HT-29 (cell line): Measurements from ENCODE around the gene SND1. TPM values are rescaled to one million over a fixed set of nuclear protein-coding genes. Genes with fewer than 3 reads are reported as not detected.
"Not testable (repeated sequence)": the region's sequence is repeated elsewhere in the genome, so short reads cannot be mapped to it uniquely, and the experiment has no call there.

Source experiments
- DNase-seq: peaks from one replicate; pipeline ENCODE4 v3.0.0-alpha.2; 2015; ENCODE audit warnings: low spot score
- total RNA-seq: library from RNA; depleted of rRNA; stranded (reverse); fragments of >200 nt; shearing (Covaris generic); gene quantifications from 2 replicates; pipeline ENCODE4 v1.2.3, GENCODE V29; 2014

SND1 gene
- total RNA-seq, 1 experiment from 2014 or later: 178 TPM

DNA sequence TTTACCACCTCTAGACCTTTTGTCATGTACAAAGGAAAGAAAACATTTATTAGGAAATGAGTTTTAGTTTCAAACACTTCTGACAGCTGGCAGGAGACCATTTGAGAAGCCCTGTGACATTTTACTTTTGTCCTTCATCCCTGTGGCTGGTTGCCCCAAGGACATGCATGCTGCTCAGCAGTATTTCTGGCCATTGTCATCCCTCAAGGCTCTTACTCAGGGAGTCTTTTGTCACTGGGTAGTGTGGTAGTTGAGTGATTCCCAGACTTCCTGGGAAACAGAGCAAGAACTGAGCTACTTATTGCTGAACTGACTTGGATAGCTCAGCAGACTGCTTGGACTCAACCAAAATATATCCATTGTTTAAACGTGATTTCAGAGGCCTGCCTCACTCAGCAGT is 236.4 kb downstream of the SND1 start:
- no peak for DNase-seq

DNA sequence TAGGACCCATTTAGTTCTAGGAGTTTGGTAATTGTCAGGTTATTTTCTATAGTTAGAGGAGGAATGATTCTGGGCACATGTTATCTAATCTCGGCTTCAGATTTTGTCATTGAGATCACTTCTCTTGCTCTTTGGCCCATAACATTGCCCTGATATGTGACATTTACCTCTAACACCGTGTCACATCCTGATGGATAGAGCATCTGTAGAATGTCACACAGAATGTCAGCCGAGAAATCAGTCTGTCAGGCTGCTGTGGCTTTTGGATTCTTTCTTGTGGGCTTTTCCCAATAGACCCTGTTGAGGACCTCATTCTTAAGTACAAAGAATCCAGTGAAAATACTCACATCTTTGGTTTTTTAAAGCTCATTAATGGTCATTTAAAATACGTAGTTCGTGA is 236.8 kb downstream of the SND1 start:
- DNase-seq: no peak

DNA sequence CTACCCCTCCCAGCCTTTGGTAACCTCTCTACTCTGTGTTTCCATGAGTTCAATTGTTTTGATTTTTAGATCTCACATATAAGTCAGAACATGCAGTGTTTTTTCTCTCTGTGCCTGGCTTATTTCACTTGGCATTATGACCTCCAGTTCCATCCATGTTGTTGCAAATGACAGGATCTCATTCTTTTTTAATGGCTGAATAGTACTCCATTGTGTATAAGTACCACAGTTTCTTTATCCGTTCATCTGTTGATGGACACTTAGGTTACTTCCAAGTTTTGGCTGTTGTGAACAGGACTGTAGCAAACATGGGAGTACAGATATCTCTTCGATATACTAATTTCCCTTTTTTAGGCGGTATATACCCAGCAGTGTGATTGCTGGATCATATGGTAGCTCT is 237.7 kb downstream of the SND1 start:
- DNase-seq: no peak

DNA sequence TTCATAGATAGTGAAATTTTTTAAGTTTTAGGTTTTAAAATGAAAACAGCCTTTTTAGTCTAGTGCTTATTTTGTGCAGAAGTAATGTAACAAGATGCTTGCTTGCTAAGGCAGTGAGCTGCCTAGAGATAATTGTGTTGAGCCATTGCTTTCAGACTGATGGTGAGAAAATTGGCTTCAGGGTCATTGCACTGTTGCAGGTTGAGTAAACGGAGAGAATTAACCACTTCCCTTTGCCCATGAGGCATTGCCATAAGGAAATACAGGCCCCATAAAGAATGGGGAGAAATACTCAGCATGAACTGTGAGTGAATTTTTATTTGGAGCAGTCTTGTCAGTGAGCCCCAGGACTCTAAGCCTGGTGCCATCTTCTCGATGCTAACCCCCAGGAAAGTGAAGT is 238.7 kb downstream of the SND1 start:
- DNase-seq: no peak

DNA sequence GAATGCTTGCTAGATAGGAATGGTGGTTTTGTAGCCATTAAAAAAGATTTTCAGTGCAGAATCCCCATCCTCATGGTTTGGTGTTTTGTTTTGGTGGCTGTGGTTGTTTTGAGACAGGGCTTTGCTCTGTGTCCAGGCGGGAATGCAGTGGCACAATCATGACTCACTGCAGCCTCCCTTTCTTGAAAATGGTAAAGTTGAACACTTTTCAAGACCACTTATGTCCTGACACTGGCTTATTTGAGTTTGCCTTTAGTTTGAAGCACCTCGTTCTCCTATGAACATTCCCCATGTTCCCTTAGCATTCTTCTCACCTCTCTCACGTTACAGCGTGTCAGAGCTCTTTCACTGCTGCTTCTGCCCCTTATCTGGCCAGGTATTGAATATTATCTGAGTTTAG is 239.2 kb downstream of the SND1 start:
- DNase-seq: no peak

DNA sequence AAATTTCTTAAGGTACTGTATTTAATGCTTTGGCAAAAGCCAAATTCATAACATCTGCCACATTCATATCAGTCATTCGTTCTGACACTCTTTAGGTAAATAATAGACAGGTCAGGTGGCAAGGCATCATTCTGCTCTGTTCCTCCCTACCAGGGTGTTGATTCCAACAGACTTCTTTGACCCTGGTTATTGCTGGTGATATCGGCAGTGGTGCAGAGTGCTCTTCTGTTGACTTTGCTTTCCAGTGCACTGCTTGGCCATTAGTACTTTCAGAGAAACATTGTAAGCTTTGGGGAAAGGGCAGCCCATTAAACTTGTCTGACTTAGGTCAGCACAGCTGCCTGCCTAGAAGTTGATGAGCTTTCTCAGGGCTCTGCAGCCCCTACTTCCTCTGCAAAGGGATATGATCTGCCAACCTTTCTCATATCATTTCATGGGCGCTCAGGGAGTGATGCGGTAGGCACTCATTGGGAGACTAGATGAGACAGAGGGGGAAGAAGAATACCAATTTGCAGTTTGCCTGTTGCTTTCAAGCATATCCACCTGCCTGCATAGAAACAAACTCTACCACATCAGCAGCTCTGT is 240.0 kb downstream of the SND1 start:
- no peak for DNase-seq

DNA sequence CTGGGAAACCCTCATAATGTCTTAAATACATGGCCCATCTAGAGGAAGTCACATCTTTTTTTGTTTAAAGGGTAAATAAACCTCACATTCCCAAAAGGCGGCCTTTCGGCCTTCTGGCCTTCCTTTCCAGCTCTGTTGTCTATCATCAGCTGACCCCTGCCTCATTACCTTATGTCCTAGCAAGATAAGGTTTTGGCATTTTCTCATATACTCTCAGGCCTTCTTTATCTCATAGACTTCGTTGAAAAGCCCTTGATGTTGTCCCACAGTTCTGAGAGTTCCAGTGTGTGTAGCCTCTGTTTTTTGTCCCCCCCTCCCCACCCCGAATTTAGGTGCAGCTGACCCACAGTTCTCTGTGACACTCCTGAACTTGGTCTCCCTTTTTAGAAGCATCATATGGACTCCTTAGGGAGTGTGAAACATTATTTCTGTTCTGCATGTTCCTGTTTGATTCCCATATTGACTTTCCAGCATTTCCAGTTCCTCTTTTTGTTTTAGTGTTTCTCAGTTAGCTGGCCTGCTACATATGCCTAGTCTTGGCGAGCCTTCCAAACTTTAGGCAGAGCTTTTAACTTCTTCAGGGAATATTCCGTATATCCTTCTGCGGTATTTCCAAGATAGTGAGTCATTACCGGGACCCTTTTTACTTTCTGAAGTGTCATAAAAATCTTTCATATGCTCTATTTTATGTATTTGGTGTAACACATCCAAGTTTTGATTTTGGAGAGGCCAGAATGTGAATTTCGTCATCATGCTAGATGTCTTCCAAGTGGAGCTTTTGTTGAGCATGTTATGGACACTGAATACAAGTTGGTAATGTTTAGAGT is 240.7 kb downstream of the SND1 start:
- no peak for DNase-seq

DNA sequence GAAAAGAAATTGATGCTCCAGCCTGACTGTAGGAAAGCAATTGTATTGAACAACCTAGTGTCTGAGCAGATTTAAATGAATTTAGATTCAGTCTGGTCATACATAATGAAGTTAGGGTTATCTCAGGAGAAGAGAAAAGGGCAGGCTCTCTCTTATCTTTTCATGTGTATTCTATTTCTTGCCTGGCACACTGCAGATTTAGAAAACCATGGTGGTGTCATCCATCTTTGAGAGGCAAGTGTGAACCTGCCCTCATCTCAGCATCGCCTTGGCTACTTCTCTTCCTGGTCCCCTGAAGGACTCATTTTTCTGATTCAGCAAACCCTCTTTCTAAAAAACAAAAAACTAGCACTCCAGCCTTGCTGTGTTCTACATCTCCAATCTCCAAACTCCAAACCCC is 241.6 kb downstream of the SND1 start:
- no peak for DNase-seq

DNA sequence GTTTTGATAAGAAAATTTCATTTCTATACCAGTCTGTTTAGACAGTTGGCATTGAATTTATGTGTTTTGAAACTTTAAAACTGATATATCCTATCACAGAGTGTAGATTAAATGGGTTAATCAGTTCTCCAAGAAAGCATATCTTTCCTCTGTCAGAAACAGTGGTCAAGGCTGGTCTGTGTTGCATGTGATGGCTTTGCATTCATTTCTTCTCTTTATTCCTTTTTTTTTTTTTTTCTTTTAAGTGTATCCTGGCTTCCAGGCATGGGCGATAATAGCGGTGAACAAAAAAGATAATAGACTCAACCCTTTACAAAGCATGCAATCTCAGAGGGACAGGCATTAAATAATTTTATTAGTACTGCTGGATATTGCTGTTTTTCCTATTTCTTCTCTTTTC is 242.6 kb downstream of the SND1 start:
- no peak for DNase-seq

DNA sequence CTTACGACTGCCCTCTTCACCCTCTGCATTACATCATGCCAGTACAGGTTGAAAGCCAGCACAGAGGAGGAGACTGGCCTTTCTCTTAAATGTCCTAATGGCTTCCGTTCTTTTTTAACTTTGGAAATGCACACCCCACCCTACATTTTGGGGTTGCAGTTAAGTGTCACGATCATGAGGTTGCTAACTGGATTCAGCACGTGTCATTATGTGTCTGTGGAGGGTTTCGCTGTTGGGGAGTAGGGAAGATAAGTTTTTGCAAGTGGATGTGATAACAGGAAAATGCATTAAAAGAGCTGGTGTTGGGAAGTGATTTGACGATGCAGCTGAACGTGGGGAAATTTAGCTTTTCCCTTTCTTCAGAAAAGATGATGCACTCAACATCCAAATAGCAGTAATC is 243.4 kb downstream of the SND1 start:
- DNase-seq: no peak

DNA sequence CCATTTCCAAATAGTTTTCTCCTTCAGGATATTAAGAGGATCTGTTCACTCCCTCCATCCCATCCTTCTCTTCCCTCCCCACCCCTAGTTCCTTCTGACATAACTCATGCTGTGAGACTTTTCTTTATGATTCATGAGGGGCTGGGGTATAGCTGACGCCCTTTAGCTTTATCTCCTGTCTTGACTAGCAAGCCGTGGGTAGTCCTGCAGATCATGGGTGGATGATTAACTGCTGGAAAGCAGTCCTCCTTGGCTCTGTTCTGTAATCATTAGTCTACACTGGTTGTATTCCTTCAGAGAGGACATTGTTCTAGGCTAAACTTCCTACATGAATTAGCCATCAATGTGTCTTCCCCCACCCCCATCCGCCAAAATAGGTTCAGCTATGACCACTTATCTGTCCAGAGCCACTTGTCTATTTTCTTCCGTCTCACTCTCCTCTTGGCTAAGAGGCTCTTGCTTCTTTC is 243.9 kb downstream of the SND1 start:
- no peak for DNase-seq

DNA sequence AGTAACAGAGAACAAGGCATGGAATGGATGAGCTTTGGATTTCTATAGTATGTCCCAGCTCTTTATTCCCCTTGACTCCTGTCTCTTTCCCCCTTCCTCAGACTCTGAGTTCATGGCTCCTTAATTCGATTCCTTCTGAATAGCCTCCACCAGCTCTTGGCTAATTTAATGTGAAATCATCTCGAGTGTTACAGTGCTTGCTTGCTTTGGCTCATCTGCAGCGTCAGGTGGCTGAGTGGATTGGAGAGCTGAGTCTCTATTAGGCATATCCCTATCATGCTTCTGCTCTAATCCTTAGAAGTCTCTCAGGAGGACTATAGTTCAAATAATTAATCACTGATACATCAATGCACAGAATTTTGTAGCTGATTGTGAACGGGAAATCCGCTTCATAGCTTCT is 244.7 kb downstream of the SND1 start:
- DNase-seq: no peak

DNA sequence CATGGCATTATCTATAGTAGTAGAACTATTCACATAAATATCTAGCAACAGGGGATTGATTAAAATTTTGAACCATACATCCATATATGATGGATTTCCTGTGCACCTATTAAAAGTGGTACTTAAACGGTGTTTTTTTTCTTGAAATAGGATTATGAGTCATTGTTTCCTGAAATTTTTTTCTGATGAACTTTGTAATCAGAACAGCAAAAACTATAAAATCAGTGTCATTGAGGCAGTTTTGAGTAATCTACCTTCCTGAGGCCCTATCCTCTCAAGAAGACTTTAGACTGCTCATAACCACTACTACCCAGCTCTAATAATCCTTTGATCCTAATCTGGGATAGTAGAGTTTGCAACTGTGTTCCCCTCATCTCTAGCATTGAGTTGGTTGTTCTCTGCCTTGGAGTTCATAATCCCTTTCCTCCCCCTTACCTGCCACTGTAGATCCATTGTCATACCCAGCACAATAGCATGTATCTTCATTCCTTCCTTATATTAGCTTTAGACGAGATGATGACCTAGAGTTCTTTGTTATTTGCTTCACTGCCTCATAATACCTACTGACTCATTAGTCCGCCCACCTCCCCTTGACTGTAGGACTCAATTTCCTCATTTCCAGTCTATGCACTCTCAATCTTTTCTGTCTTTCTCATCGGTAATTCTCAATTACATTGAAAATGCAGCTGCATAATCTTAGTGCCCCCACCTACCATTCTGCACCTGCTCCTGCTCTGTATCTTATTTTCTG is 245.9 kb downstream of the SND1 start:
- no peak for DNase-seq

DNA sequence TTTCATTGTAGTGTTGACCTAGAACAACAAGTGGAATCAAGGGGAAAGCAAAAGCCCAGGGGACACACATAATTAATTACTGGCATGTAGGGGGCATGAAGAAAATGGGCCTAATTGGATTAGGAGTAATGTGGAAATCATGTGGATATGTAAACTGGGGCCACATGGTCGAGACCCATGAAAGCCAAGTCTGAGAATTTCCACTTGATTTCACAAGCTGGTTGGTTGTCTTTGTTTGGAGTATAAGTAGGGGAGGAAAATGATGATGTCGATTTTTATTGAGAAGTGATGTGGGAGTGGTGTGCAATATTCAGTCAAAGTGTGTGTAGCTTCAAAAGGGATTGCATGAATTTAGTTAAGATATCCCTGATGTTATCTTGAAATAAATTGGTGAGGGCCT is 247.4 kb downstream of the SND1 start:
- no peak for DNase-seq

DNA sequence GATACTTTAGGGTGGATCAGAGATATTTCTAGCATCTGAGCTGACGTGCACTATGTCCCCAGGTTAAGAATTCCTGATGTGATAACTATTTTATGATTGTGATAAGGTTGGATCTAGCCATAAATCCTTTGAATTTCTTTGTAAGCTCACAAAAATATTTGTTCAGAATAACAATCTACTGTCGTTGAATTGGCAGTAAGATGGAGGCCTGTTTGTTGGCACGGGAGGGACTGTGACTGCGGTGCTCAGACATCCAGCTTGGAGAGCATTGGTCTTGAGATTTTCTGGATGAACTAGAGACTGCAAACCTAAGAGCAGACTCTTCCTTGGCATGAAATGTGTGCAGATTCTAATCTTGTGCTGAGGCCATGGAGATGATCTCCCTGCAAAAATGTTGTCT is 248.1 kb downstream of the SND1 start:
- DNase-seq: no peak

DNA sequence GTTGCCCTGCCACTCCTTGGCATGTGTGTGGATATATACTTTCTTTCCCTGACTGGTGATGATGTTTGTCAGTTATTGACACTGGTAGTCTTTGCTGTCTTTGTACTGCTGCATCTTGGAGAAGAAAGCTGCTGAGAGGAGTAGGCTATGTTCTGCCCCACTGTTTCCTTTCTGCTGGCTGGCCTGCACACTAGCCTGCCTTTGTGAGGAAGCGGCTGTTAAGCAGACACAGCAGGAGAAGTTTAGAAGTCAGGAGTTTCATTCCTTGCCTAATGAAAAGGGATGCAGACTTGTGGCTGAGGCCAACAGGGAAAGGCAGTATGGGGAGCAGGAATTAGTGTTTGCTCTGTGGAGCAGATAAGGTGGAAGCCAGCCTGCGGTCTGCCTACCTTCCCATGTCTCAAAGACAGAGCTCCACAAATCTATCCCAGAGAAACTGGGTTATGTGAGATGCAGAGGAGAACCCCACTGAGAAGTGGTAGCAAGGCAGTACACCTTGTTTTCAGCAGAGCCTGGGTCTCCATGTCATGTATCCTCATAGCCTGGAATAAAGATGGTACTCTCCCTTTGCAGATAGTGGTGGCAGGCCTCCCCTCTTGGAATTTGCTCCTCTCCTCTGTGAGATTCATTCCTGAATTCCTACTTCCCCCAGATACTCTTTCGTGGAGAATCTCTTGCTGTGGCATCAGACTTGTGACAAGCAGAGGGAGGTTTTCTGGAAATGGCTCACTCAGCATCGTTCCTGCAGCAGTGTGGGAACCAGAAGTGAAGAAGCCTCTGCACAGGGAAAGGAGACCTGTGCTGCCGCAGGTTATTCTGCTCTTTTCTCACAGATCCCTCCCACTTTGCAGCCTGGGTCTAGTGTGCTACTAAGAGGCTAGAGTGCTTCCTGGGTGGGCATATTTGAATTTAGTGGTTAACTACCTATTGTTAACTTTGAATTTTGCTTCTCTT is 249.0 kb downstream of the SND1 start:
- no peak for DNase-seq

DNA sequence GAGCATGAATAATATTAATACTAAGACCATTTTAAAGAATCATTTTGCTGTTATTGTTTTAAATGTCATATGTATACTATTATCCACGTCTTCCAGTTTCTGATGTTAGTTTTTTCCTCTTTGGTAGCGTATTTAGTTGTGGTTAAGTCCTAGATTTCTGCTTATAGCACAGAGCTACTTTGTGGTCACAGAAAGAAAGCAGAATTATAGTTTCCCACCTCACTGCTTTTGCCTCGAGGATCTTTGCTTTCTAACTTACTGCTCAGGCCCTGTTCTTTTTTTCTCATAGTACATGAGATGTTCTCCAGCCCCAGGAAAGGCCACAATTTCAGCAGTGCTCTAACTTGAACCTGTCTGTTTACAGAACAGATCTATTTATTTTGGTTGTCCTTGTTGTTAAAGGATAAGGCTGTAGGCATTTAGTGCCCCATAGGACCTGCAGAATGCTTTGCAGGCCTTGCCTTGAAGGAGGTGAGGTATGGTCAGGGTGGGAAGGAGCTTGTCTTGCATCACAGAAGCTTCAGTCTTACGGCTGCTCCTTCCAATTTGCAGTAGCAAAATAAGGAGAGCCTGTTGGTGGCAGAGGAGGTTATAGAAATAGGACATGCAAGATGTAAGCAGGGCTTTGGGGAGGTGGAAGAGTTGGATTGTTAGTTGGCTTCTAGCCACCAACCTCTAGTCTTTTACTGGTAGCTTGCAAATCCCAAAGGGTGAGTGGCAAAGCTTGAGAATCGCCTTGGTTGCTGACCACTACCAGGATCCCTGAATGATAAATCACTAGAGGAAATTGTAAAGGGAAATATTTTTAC is 250.1 kb downstream of the SND1 start:
- DNase-seq: no peak

DNA sequence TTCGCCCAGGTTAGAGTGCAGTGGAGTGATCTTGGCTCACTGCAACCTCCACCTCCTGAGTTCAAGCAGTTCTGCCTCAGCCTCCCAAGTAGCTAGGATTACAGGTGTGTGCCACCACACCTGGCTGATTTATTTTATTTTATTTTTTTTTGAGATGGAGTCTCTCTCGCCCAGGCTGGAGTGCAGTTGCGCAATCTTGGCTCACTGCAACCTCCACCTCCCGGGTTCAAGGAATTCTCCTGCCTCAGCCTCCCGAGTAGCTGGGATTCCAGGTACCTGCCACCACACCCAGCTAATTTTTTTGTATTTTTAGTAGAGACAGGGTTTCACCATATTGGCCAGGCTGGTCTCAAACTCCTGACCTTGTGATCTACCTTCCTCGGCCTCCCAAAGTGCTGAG is 250.8 kb downstream of the SND1 start:
- DNase-seq: not testable (repeated sequence)

DNA sequence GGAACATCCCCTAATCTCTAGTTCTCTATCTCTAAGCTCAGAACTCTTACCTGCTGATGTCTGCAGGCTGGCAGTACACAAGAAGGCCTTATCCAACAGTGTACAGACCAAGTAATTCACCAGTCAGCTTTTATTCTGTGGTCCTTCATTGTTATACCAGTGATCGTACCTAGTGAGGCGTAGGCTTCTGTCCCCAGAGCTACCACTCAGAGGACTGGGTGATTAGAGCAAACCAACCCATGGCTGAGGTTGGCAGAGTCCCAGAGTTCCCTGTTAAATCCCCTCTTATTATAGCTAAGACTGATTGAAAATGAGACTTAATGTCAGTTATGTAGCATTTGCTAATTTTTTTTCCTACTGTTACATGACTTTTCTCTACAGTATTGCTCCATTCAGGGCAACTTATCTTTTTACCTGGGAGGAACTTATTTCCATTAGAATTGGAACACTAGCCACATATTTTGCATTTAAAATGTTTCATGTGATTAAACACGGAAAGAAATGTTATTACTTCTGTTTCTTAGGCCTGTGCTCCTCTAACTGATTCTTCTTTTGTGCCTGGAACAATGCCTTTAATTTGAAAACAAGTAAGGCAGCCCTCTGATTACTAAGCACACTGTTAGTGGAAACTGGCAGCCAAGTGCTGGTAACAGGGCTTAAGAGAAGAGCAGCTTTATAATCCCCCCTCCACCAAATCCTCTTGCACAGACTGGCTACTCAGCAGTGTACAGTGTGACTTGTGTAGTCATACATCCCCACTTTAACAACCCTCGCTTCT is 252.1 kb downstream of the SND1 start:
- DNase-seq: no peak

DNA sequence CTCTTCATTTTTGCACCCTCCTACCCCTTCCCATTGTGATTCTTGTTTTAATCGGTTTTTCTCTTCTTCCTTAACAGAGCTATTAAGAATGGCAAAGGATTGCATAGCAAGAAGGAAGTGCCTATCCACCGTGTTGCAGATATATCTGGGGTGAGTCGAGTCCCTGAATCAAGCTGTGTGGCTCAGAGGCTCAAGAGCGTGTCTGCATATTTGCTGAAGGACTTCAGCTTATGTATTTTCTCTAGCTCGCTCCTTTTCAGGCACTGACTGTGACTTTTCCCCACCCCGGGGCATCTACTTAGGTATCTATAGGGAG is 252.6 kb downstream of the SND1 start:
- no peak for DNase-seq
